SK-N-MC (cell line): ENCODE data around the gene PRDM2.

ENCODE experiments used
- EZH2 ChIP-seq: fragments of 200-600 bp; sonication (generic); IDR thresholded peaks from one replicate; pipeline ENCODE4 v1.6.1; 2017; ENCODE audit warnings: antibody characterized with exemption
- POLR2AphosphoS5 ChIP-seq: IDR thresholded peaks from 2 replicates; pipeline ENCODE4 v1.6.1; 2012; ENCODE audit warnings: mild to moderate bottlenecking, low read depth, low read length, borderline replicate concordance

DNA sequence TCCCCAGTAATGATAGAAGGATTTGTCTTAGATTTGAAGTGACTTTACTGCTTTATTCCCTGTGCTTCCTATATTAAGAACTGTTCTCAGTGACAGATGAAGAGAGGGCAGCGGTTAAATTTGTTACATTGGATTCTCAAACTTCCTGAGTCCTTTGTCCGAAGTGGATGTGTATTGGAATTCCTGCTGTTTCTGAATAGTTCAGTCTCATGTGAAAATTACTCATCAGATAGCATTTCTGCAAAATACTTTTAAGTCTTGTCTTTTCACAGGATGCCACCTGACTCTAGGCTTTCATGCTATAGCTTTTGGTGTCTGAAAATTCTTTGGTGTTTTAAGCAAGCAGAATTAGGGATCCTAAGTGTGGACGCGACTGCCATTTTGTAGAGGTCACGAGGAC, 83.6 kb downstream of the PRDM2 start:
- TF ChIP-seq EZH2 (no peak), POLR2AphosphoS5 (no peak)
